ENCODE data around the gene PLCB3. TPM values are rescaled to one million over a fixed set of nuclear protein-coding genes. Genes with fewer than 3 reads are reported as not detected.

PLCB3 gene
- total and polyA plus RNA-seq, 2 of the 13 experiments (the other 11 are each of a cell fraction or from before 2014, with no cell fraction given): 7.5 to 13.8 TPM

DNA sequence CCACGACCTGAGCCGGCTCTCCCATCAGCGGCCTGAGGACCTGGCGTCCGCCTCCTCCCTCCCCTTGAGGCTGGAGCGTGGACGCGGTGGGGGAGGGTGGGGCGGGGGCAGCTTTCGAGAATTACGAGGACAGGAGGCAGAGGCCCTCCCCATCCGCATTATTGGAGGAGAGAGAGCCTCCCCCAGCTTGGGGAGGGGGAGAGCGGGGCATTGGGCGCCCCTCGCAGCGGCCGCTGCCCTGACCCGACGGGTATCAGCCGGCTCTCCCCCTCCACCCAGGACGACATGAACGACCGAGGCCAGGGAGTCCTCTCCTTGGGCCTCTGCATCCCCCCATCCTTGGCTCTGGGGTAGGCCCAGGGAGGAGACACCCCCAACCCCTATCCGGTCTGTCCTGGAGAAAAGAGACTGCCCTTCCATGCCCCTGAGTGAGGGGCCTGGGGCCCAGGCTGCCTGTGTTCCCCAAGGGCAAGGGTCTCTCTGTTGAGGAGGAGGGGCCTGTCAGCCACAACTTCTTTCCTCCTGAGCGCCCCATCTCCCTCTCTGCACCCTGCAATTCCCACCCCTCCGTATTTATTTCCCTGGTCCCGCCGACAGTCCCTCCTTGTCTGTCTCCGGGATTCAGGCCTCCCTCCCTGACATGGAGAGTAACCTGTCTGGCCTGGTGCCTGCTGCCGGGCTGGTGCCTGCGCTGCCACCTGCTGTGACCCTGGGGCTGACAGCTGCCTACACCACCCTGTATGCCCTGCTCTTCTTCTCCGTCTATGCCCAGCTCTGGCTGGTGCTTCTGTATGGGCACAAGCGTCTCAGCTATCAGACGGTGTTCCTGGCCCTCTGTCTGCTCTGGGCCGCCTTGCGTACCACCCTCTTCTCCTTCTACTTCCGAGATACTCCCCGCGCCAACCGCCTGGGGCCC, 34.8 kb downstream of the PLCB3 start (continued):
- no peak for TF ChIP-seq RBAK (CRISPR knock-in tag; IDR thresholded peaks at IDR 0.05)
- TF ChIP-seq, protein P1, sequence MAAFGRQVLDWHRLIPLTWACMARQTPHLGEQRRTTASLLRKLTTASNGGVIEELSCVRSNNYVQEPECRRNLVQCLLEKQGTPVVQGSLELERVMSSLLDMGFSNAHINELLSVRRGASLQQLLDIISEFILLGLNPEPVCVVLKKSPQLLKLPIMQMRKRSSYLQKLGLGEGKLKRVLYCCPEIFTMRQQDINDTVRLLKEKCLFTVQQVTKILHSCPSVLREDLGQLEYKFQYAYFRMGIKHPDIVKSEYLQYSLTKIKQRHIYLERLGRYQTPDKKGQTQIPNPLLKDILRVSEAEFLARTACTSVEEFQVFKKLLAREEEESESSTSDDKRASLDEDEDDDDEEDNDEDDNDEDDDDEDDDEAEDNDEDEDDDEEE (CRISPR knock-in tag; IDR thresholded peaks at IDR 0.05): 0 out of 2 replicates have a peak, but pooled peaks have one; percentile 1
- TF ChIP-seq SATB2 (CRISPR knock-in tag; IDR thresholded peaks at IDR 0.05): no peak
- TF ChIP-seq GATAD1 (CRISPR knock-in tag; IDR thresholded peaks at IDR 0.05): peak; percentile 2; the same call in 1 of the 2 replicates
- TF ChIP-seq, protein P2, sequence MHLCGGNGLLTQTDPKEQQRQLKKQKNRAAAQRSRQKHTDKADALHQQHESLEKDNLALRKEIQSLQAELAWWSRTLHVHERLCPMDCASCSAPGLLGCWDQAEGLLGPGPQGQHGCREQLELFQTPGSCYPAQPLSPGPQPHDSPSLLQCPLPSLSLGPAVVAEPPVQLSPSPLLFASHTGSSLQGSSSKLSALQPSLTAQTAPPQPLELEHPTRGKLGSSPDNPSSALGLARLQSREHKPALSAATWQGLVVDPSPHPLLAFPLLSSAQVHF (CRISPR knock-in tag; IDR thresholded peaks at IDR 0.05): no peak
- TF ChIP-seq XBP1 (CRISPR knock-in tag; IDR thresholded peaks at IDR 0.05): no peak
- TF ChIP-seq, protein P3, sequence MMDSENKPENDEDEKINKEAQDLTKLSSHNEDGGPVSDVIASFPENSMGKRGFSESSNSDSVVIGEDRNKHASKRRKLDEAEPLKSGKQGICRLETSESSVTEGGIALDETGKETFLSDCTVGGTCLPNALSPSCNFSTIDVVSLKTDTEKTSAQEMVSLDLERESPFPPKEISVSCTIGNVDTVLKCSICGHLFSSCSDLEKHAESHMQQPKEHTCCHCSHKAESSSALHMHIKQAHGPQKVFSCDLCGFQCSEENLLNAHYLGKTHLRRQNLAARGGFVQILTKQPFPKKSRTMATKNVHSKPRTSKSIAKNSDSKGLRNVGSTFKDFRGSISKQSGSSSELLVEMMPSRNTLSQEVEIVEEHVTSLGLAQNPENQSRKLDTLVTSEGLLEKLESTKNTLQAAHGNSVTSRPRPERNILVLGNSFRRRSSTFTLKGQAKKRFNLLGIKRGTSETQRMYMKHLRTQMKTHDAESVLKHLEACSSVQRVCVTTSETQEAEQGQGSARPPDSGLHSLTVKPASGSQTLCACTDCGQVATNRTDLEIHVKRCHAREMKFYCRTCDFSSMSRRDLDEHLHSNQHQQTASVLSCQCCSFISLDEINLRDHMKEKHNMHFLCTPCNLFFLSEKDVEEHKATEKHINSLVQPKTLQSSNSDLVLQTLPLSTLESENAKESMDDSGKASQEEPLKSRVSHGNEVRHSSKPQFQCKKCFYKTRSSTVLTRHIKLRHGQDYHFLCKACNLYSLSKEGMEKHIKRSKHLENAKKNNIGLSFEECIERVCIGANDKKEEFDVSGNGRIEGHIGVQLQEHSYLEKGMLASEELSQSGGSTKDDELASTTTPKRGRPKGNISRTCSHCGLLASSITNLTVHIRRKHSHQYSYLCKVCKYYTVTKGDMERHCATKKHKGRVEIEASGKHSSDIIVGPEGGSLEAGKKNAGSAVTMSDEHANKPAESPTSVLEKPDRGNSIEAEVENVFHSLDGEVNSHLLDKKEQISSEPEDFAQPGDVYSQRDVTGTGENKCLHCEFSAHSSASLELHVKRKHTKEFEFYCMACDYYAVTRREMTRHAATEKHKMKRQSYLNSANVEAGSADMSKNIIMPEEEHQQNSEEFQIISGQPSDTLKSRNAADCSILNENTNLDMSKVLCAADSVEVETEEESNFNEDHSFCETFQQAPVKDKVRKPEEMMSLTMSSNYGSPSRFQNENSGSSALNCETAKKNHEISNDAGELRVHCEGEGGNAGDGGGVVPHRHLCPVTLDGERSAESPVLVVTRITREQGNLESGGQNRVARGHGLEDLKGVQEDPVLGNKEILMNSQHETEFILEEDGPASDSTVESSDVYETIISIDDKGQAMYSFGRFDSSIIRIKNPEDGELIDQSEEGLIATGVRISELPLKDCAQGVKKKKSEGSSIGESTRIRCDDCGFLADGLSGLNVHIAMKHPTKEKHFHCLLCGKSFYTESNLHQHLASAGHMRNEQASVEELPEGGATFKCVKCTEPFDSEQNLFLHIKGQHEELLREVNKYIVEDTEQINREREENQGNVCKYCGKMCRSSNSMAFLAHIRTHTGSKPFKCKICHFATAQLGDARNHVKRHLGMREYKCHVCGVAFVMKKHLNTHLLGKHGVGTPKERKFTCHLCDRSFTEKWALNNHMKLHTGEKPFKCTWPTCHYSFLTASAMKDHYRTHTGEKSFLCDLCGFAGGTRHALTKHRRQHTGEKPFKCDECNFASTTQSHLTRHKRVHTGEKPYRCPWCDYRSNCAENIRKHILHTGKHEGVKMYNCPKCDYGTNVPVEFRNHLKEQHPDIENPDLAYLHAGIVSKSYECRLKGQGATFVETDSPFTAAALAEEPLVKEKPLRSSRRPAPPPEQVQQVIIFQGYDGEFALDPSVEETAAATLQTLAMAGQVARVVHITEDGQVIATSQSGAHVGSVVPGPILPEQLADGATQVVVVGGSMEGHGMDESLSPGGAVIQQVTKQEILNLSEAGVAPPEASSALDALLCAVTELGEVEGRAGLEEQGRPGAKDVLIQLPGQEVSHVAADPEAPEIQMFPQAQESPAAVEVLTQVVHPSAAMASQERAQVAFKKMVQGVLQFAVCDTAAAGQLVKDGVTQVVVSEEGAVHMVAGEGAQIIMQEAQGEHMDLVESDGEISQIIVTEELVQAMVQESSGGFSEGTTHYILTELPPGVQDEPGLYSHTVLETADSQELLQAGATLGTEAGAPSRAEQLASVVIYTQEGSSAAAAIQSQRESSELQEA (CRISPR knock-in tag; IDR thresholded peaks at IDR 0.05; ENCODE audit: not compliant biosample characterization): peak; percentile 81
- TF ChIP-seq, protein P4, sequence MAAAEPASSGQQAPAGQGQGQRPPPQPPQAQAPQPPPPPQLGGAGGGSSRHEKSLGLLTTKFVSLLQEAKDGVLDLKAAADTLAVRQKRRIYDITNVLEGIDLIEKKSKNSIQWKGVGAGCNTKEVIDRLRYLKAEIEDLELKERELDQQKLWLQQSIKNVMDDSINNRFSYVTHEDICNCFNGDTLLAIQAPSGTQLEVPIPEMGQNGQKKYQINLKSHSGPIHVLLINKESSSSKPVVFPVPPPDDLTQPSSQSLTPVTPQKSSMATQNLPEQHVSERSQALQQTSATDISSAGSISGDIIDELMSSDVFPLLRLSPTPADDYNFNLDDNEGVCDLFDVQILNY (CRISPR knock-in tag; conservative IDR thresholded peaks at IDR 0.05): no peak
- TF ChIP-seq REPIN1 (CRISPR knock-in tag; IDR thresholded peaks at IDR 0.05; ENCODE audit: borderline replicate concordance, low read depth): no peak
- TF ChIP-seq ZNF496 (CRISPR knock-in tag; IDR thresholded peaks at IDR 0.05; ENCODE audit: insufficient replicate concordance): no peak
- TF ChIP-seq, protein P5, sequence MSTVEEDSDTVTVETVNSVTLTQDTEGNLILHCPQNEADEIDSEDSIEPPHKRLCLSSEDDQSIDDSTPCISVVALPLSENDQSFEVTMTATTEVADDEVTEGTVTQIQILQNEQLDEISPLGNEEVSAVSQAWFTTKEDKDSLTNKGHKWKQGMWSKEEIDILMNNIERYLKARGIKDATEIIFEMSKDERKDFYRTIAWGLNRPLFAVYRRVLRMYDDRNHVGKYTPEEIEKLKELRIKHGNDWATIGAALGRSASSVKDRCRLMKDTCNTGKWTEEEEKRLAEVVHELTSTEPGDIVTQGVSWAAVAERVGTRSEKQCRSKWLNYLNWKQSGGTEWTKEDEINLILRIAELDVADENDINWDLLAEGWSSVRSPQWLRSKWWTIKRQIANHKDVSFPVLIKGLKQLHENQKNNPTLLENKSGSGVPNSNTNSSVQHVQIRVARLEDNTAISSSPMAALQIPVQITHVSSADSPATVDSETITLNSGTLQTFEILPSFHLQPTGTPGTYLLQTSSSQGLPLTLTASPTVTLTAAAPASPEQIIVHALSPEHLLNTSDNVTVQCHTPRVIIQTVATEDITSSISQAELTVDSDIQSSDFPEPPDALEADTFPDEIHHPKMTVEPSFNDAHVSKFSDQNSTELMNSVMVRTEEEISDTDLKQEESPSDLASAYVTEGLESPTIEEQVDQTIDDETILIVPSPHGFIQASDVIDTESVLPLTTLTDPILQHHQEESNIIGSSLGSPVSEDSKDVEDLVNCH (CRISPR knock-in tag; IDR thresholded peaks at IDR 0.05): no peak
- TF ChIP-seq HDAC2 (CRISPR knock-in tag; IDR thresholded peaks at IDR 0.05): no peak
